ENCODE data around the gene RPL41.

GRCh38 chr12:56078427-56078826 is 38.0 kb upstream of the RPL41 start:
- TF ChIP-seq CTCF (IDR thresholded peaks at IDR 0.05) (no peak), ZFX (IDR thresholded peaks at IDR 0.05; ENCODE audit: borderline replicate concordance) (no peak)

Data from 22Rv1 (cell line).